Activated gamma-delta T cell (primary cell): ENCODE data around the gene EME1.
"Not testable (repeated sequence)": the region's sequence is repeated elsewhere in the genome, so short reads cannot be mapped to it uniquely, and the experiment has no call there.

ENCODE experiments used
- DNase-seq: peaks from one replicate; lab custom pipeline; 2025; lab: John Stamatoyannopoulos, UW

EME1 gene

DNA sequence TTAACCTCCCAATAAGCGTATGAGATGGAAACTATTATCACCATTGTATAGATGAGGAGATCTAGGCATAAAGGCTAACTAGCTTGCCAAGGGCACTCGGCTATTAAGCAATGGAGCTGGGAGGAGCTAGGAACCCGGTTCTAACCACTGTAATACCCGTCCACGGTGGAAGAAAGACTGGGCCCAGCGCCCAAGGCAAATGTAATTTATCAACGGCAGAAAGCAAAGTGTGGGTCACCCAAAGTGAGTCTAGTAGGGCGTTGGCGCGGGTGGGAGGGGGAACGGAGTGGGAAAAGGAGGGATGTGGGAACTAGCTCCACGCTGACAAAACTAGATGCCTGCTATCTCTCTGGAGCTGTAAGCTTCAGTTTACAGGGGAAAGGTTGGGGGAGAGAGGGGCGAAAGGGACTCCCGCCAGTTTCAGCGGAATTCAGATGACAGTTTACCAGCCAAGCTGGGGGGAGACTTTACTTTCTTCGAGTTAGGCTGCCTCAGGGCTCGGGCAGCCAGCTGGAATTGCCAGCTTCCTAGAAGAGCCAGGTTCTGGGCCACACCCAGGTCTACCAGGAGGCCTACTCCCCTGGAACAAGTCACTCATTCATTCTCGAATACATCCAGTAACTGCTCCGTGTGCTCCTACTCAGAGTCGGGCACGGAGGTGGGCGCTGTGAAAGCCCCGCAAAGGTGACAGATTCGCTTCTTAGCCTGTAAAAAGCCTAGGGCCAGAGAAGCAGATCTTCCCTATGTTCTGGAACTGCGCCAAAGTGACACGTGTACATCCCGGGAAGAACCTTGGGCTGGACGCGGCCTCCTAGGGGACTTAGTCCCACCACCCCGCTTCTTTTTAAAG lies 23.5 kb downstream of the EME1 start:
- DNase-seq, result no peak

DNA sequence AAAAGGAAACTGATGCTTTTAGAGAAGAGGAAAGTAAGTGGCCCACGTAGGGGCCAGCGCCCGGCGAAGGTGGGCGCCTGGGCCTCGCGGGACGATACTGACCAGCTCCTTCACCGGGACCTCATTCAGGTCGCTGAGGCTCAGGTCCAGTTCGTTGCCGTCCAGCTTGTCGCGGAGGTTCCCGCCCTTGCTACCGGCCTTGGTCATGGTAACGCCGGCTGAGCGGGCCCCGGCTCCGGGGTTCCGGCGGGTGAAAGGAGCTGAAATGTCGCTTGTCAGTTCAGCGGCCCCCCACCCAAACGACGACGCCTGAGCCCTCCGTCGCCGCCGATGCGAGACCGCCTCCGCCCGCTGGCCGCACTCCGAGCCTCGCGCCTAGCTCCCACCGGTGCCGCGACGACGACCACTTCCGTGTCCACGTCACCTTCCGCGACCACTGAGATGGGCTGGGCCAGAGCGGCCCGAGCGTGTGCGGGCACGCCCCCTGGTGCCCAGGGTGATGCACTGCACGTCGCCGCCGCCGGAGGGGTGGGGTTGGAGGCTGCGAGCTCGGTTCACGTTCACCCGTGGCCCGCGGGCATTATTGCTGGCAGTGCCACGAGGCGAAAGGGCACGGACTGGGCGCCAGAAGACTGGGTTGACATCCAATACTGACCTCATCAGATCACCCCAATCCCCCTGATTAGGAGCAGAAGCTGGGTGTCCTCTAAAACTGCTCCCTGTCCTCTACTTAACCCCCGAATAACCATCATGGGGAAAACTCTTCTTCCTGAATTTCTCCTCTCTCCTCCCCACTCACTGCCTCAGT lies 24.3 kb downstream of the EME1 start, which contains the start of gene LRRC59:
Gene LRRC59, minus strand, starts transcription at position 413 of the 808 bp plus-strand sequence. Its CDS starts 206 bp downstream, at position 207.
- DNase-seq, result peak; percentile 88

DNA sequence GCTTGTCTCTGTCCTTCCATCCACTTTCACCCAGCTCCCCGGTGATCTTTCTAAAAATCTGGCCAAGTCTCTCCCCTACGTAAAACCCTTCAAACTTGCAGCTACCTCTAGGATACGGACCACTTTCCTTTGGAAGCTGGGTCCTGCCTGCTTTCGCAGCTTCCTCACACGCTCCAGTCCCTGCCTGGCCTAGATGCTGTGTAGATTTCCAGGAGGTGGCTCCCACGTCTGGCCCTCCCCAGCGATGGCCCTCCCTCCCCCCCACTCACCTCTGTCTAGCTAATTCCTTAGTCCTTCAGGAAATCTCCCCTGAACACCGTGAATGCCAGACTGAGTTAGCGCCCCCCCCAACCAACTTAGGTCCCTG lies 24.9 kb downstream of the EME1 start:
- no peak for DNase-seq

DNA sequence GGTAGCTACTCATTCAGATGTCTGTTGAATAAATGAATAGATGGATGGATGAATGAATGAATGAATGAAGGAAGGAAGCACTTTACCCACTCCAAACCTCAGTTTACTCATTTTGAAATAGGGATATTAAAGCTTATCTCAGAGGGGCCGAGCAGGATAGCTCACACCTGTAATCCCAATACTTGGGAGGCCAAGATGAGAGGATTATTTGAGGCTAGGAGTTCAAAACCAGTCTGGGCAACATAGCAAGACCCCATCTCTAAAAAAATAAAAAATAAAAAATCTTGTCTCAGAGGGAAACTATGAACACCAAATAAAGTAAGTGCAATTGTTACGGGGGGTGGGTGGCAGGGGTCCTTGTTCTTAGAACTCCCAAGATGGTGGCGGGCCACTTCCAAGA lies 25.6 kb downstream of the EME1 start:
- DNase-seq, result not testable (repeated sequence)

DNA sequence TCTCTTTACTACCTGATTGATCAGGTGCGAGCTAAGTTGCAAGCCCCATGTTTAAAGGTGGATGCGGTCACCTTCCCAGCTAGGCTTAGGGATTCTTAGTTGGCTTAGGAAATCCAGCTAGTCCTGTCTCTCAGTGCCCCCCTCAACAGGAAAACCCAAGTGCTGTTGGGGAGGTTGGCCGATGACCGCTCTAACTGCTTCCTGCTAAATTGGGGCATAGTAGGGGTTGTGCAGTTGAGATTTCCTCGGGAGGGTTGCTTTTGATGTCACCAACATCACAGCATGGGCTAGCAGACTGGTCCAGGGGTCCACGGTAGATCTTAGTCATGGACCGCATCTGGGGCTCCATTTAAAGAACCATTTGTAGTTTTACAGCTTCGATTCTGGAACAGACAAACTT lies 26.6 kb downstream of the EME1 start:
- not testable (repeated sequence) for DNase-seq

DNA sequence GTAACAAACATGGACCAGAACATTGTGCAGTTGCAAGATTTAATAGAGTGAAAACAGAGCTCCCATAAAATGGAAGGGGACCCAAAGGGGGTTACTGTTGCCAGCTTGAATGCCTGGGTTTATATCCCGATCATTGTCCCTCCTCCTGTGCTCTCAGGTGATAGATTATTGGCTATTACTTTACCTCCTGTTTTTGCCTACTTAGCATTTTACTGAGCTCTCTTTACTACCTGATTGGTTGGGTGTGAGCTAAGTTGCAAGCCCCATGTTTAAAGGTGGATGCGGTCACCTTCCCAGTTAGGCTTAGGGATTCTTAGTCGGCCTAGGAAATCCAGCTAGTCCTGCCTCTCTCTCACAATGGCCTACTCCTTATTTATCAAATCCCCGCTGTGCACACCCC lies 32.3 kb downstream of the EME1 start:
- DNase-seq, result not testable (repeated sequence)

DNA sequence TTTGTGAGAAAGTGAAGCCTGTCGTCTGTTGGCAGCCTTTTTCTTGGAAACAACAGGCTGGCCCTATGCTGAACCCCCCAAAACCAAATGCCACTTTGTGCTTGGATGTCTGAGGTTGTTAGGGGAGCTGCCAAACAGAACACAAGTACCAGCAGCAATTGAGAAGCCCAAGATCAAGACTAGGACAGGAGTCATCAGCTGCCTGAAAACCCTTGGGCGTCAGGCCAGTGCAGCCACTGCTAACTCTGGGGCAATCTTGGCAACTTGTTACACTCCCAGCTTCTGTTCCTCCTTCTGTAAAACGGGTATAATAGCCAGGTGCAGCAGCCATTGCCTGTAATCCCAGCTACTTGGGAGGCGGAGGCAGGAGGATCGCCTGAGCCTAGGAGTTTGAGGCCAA lies 33.5 kb downstream of the EME1 start:
- DNase-seq, result no peak

DNA sequence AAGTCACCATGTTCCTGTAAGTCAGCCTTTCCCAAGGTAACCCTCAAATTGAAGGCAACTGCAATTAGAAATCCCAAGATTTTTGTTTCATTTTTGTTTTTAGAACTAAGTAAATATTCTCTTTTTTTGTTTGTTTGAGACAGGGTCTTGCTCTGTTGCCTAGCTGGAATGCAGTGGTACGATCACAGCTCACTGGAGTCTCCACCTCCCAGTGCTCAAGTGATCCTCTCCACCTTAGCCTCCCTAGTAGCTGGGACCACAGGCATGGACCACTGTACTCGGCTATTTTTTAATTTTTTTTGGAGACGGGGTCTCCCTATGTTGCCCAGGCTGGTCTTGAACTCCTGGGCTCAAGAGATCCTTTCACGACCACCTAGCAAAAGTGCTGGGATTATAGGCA lies 34.9 kb downstream of the EME1 start:
- DNase-seq, result no peak

DNA sequence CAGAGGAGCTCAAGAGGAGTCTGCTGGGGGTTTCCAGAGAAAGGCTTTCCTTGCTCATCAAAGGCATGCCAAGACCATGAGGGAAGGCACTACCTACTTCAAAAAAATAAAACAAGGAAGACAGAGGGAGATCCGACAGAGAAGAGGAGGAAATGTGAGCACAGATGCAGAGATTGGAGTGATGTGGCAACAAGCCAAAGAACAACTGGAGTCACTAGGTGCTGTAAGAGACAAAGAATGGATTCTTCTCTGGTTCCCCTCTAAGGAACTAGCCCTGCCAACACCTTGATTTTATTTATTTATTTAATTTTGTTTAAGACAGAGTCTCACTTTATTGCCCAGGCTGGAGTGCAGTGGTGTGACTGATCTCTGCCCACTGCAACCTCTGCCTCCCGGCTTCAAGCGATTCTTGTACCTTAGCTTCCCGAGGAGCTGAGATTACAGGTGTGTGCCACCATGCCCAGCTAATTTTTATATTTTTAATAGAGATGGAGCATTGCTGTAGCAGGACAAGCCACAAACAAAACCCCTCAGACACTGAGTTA lies 39.2 kb downstream of the EME1 start:
- DNase-seq, result no peak

DNA sequence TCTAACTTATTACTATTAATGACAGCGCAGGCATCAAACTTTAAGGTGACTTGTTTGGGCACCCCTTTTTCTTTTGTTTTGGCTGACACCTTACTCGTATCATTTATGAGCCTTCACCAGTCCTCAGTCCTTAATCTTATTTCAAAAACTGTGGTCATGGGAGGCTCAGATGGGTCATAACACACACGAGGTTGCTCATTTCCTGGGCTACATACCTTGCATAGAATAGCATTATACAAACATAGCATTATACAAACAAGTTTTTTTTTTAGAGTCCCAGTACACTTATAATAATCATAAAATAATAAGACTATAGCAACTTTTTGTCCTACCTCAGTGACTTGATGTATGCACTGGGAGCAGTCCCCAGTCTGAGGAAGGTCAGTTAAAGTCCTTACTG lies 41.8 kb downstream of the EME1 start:
- no peak for DNase-seq

DNA sequence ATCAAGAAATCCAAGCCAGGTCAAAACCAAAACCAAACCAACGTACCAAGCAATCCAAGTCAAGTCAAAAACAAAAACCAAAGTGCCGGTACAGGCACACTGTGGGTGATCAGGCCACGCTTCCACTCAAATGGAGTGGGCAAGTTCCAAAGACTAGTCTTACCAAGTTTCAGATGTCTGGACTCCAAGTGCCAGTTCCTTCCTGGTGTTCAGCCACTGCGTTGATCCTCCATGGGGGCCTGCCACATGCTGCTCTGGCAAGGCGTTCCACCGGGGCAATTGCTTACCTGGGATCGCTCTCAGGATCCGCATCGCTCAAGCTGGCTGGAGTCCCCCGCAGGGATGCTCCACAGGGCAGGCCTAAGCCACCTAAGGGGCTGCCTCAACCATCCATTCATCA lies 46.5 kb downstream of the EME1 start:
- not testable (repeated sequence) for DNase-seq

DNA sequence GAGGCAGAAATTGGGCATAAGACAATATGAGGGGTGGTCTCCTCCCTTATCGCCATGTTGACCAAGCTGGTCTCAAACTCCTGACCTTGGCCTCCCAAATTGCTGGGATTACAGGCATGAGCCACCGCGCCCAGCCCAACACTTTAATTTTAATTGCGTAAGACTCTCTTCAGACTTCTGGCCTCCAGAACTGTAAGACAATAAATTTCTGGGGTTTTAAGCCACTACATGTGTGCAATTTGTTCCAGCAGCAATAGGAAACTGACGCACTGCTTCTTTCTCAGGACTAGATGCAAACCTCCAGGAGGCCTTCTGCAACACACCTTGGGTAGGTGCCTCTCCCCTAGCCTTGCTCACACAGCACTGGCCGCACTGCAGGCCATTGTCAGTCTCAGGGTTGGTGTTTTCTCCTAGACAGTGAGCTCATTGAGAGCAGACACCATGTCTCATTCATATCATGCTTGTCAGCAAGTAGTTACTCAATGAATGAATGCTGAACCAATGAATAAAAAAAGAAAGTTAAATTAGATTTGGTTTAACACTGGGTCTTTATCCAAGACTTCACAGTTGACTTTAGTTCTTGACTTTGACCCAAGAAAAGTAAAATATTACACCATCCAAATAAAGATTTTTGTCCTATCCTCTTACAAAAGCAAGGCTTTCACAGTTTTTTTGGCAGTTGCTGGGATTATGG lies 47.5 kb downstream of the EME1 start:
- DNase-seq, result no peak

DNA sequence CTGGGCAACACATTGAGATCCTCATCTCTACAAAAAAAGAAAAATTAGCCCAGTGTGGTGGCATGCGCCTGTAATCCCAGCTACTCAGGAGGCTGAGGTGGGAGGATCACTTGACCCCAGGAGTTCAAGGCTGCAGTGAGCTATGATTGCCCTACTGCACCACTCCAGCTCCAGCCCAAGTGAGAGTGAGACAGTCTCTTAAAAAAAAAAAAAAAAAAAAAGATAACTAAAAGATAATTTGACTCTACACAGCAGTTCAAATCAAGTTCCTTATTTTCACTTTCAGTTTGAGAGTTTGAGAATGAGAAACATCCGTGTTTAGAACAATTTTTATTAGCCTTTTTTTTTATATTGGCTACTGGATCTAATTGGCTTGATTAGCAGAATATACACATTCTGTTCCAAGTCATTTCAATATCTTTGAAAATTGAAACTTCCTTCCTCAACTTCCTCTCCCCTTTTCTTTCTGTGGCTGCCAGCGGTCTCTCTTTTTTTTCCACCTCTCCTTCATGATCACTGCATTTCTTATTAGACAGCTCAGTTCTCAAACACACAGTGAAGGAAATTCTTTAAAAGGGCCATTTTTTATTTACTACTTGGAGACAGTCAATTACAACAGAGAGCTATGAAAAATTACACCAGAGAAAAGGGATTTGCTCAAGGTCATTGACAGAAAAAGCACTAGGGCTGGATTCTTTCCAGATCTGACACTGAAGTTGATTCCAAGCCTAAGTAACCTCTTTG lies 48.5 kb downstream of the EME1 start:
- DNase-seq, result no peak

DNA sequence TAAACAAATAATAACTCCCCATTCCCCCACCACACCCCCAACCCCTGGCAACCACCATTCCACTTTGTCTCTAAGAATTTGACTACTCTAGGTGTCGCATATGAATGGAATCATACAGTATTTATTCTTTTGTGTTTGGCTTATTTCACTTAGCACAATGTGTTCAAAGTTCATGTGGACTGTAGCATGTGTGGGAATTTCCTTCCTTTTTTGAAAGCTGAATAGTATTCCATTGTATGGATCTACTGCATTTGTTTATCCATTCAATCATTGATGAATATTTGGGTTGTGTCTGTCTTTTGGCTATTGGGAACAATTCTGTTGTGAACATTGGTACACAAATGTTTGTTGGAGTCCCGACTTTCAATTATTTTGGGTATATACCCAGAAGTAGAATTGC lies 49.7 kb downstream of the EME1 start:
- DNase-seq, result no peak

DNA sequence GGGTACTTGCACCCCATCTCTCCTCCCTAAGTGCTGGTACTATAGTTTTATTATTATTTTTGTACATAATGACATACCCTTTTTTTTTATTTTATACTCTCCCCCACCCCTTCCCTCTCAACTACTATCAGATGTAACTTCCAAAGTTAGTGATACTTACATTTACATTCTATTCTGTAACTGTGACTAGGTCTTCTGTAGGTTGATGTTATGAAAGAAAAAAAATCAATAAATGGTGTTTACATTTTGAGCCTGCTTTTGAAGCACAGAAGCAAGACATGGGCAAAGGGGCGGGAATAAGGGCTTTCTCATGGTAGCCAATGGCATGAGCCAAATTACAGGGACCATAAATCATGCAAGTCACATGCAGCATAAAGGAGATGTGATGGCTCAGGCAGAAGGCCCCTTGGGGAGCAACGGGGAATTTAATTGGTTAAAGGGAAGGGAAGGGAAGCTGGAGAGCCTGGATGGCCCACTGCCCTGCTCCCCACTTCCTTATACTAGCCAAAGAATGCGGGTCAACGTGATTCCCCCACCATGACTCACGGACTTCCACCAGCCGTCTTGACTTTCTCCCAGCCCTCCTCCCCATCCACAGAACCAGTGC lies 50.6 kb downstream of the EME1 start:
- DNase-seq, result no peak

DNA sequence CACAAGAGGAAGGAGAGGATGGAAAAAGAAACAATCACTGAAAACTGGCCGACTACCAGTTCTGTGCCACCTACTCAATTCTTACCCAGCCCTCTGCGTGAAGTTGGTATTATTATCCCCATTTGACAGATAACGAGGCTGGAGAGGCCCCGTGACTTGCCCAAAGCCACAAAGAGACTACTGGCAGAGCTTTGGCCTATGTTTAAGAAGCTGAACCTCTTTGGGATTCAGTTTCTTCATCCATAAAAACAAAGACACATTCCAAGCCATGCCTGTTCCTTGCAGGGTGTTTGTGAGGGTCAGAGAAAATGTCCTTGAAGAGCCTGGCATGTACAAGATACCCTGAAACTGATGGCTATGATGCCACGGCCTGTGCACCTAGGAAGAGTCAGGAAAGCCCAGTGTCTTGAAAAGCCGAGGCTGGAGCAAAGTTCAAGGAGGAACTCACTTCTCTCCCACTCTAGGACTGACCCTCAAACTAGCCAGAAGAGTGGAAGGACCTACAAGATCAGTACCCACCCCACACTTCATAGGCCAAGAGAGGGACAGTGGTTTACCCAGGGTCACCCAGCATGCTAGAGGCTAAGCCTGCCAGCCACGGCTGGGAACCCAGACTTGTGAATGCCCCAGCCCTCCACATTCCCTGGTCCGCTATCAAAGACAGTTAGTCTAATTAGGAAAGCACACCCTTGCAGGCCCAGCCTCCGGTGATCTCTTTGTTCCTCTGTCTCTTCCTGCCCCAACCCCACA lies 51.4 kb downstream of the EME1 start:
- no peak for DNase-seq

DNA sequence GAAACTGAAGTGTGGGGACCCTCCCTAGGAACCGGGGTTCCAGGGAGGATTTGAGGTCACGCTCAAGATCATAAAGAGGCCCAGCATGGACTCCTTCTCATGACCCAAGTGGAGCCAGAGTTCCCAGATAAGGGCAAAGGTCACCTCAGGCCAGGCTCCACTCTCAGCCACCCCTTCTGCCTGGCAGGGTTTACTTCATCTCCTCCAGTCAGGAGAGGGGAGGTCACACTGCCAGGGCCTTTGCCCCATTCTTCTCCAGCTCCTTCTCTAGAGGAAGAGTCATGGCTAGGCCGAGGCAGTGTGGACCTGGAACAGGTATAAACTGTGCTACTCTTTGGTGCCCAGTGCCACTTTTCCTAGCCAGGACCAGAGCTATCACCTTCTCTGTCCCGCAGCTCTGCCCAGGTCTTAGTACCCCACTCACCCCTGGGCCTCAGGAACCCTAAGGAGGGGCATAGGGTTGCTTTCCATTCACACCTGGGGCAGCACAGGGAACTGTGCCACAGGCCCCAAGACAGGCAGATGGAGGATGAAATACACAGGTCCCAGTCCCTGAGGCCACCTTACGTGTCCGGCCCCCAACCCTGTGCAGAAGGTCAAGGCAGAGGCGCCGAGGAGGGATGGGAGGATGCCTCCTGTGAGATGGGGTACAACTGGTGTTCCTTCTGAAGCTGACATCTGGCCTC lies 52.1 kb downstream of the EME1 start:
- no peak for DNase-seq

DNA sequence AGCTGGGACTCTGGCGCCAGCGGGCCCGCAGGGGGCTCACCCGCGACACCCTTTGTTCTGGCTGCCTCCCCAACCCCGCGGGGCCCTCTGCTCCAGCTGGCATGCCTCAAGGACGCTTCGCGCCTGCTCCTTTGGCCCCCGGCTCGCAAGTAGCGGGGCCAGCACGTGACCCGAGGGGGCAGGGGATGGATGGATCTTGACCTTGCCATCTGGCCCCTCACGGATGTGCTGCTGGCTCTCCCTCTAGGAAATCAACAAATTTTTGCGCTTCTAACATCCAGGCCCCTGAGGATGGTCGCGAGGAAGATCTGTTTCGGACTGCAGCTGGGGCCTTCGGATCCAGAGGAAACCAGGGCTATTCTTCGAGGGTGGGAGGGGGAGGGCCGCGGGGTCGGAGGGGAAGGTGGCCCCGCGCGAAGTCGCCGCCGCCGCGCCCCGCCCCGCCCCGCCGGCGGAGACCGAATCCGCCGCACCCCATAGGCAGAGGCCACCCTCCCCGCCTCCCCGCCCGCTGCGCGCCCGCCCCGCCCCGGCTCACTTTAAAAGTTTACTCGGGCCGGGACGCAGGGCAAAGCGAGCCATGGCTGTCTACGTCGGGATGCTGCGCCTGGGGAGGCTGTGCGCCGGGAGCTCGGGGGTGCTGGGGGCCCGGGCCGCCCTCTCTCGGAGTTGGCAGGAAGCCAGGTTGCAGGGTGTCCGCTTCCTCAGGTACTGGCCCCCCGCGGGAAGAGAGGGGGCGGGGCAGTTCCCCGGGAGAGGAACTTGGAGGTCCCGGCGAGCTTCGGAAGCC lies 52.8 kb downstream of the EME1 start, which contains the start of gene ACSF2:
Gene ACSF2, plus strand, starts transcription at position 537 of the 790 bp plus-strand sequence. Its CDS starts 44 bp downstream, at position 581.
- DNase-seq, result peak; percentile 65

DNA sequence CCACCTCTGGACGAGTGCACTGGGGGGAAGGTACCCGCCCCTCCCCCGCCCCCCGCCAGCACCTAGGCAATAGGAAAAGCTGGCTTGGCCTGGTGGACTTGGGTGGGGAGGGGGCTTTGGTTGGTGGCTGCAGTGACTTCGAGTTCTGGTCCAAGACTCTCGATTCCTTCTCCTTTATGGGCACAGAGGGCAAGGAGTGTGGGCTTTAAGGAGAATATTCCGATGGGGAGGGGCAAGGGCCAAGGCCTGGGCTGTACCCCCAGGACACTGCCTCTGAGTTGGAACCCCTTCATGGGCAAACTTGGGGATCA lies 53.4 kb downstream of the EME1 start:
- DNase-seq, result no peak
